GM18951 (cell line): ENCODE measurements around the gene ENTR1.

Experiments used
- POLR2A ChIP-seq: IDR thresholded peaks from 4 replicates; pipeline ENCODE4 v1.6.1; 2011; ENCODE audit warnings: mild to moderate bottlenecking; ENCODE audit not compliant: insufficient read length, insufficient read depth; ENCODE audit errors: extremely low read depth
- in situ Hi-C: fragments of 300-500 bp; cut with MboI; formaldehyde crosslinking; loops from one replicate; pipeline ENCODE4 v1.12.0; 2022; ENCODE audit warnings: low sequenced_read_pairs, mixed read lengths, inconsistent platforms; ENCODE audit not compliant: unreplicated experiment

ENTR1 gene

GRCh38 chr9:136392538-136393449, 17.6 kb downstream of the ENTR1 start:
- TF ChIP-seq POLR2A = no peak
- in situ Hi-C loops = no loop called here

GRCh38 chr9:136391737-136392537, 18.5 kb downstream of the ENTR1 start:
- no peak for TF ChIP-seq POLR2A
- in situ Hi-C loops = no loop called here

GRCh38 chr9:136389396-136389795, 21.0 kb downstream of the ENTR1 start:
- no peak for TF ChIP-seq POLR2A
- in situ Hi-C loops = no loop called here

- in situ Hi-C loops = no loop called here
- no peak for TF ChIP-seq POLR2A
Measured at GRCh38 chr9:136387217-136387616, 23.2 kb downstream of the ENTR1 start.

GRCh38 chr9:136386018-136386417, 24.4 kb downstream of the ENTR1 start:
- in situ Hi-C loops = no loop called here
- TF ChIP-seq POLR2A = no peak

- no peak for TF ChIP-seq POLR2A
- in situ Hi-C loops = no loop called here
Measured at GRCh38 chr9:136385015-136385414, 25.4 kb downstream of the ENTR1 start.

GRCh38 chr9:136383436-136383835, 27.0 kb downstream of the ENTR1 start:
- in situ Hi-C loops = no loop called here
- TF ChIP-seq POLR2A = no peak

GRCh38 chr9:136381966-136382513, 28.4 kb downstream of the ENTR1 start:
- in situ Hi-C loops = no loop called here
- no peak for TF ChIP-seq POLR2A

- no peak for TF ChIP-seq POLR2A
- in situ Hi-C loops = no loop called here
Measured at GRCh38 chr9:136381311-136381710, 29.1 kb downstream of the ENTR1 start.

- no peak for TF ChIP-seq POLR2A
- in situ Hi-C loops = no loop called here
Measured at GRCh38 chr9:136380381-136380780, 30.0 kb downstream of the ENTR1 start.

GRCh38 chr9:136379891-136380290, 30.5 kb downstream of the ENTR1 start:
- in situ Hi-C loops = no loop called here
- no peak for TF ChIP-seq POLR2A

GRCh38 chr9:136379401-136379800, 31.0 kb downstream of the ENTR1 start:
- no peak for TF ChIP-seq POLR2A
- in situ Hi-C loops = no loop called here

- in situ Hi-C loops = no loop called here
- no peak for TF ChIP-seq POLR2A
Measured at GRCh38 chr9:136379003-136379287, 31.5 kb downstream of the ENTR1 start.

GRCh38 chr9:136378170-136379002, 32.0 kb downstream of the ENTR1 start:
- TF ChIP-seq POLR2A = no peak
- in situ Hi-C loops = no loop called here
